HL-60 (cell line): ENCODE measurements around the gene RSKR.

Experiments used
- GABPA ChIP-seq: IDR thresholded peaks from 2 replicates; pipeline ENCODE4 v1.6.1; 2012; ENCODE audit warnings: low read depth
- TF ChIP-seq, protein P1 (sequence below): IDR thresholded peaks from one replicate; pipeline ENCODE4 v1.5.1; 2011; ENCODE audit warnings: low read length, control low read depth, inconsistent platforms; ENCODE audit not compliant: insufficient read depth

DNA sequence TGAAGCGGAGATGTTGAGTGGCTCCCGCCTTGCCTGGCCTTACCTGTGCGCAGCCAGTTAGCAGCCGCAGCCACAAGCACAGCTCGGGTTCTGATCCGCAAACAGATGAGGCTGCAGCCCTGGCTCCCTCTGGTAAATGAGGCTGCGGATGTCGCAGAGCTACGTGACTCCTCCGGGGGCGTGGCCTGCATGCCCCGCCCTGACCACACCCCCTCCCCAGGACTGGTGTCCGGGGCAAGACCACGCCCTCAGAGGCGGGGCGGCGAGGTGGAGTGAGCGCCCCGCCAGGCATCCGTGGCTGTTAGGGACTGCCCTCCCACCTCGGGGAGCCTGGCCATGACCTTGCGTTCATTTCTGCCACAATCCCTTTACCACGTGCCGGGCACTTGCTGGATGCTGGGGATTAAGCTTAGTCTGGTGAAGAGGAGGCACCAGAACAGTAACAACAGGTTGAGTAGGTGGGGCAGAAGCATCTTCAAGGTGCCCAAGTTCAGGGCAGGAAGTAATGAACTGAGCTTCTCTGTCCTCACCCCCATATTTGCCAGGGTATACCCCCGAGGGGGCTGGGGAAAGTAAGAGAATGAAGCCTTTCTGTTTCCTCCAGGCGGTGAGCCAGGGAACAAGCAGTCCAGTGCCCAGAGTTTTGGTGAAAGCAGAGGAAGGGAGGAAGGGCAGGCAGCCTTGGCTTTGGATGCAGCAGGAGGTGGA, 37.1 kb downstream of the RSKR start, which contains the start of gene ALDOC:
- TF ChIP-seq, protein P1, sequence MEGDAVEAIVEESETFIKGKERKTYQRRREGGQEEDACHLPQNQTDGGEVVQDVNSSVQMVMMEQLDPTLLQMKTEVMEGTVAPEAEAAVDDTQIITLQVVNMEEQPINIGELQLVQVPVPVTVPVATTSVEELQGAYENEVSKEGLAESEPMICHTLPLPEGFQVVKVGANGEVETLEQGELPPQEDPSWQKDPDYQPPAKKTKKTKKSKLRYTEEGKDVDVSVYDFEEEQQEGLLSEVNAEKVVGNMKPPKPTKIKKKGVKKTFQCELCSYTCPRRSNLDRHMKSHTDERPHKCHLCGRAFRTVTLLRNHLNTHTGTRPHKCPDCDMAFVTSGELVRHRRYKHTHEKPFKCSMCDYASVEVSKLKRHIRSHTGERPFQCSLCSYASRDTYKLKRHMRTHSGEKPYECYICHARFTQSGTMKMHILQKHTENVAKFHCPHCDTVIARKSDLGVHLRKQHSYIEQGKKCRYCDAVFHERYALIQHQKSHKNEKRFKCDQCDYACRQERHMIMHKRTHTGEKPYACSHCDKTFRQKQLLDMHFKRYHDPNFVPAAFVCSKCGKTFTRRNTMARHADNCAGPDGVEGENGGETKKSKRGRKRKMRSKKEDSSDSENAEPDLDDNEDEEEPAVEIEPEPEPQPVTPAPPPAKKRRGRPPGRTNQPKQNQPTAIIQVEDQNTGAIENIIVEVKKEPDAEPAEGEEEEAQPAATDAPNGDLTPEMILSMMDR = no peak
- TF ChIP-seq GABPA = no peak
